GM10266 (cell line): ENCODE results near the gene FHOD3.

Experiments used
- DNase-seq: peaks from one replicate; pipeline ENCODE4 v3.0.0; 2012; ENCODE audit errors: extremely low spot score
- TF ChIP-seq, protein P1 (sequence below): IDR thresholded peaks from 2 replicates; pipeline ENCODE4 v1.5.1; 2012; ENCODE audit warnings: mild to moderate bottlenecking, low read depth; ENCODE audit not compliant: control insufficient read depth, insufficient read depth; ENCODE audit errors: missing control alignments

FHOD3 gene

DNA sequence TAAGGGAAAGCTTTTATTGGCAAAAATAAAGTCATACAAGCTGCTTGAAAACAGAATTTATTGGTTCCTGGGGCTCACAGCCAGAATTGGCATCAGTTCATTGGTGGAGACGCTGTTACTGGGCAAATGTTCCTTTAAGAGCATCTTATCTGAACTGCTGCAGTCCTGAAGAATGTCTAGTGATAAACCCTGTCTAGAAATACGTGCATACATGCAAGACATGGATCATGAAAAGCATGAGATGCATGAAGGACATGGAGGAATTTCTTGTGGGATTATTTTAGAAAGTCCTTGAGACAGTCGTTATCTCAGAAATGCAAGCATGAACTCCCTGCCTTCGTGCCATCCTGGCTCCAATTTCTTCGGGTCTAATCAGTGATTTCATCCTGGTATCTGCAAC lies 32.5 kb upstream of the FHOD3 start:
- no peak for DNase-seq
- TF ChIP-seq, protein P1, sequence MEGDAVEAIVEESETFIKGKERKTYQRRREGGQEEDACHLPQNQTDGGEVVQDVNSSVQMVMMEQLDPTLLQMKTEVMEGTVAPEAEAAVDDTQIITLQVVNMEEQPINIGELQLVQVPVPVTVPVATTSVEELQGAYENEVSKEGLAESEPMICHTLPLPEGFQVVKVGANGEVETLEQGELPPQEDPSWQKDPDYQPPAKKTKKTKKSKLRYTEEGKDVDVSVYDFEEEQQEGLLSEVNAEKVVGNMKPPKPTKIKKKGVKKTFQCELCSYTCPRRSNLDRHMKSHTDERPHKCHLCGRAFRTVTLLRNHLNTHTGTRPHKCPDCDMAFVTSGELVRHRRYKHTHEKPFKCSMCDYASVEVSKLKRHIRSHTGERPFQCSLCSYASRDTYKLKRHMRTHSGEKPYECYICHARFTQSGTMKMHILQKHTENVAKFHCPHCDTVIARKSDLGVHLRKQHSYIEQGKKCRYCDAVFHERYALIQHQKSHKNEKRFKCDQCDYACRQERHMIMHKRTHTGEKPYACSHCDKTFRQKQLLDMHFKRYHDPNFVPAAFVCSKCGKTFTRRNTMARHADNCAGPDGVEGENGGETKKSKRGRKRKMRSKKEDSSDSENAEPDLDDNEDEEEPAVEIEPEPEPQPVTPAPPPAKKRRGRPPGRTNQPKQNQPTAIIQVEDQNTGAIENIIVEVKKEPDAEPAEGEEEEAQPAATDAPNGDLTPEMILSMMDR, result no peak

DNA sequence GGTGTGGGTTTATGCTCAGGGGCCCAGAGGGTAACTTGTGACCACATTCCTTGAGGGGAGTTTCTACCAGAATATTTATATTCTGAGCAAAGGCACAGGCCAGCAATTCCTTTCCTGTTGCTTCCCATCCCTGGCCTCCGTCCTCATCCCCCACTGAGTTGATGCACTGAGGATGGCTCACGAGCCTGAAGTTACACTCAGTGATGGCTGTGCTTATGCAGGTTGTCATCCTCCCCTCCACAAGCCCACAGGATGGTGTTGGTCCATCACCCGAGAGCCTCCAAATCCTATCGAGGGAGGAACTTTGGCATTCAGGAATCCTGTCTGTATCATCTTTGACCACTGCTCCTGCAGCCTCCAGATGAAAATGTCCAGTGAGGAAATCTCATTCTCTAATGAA lies 28.4 kb upstream of the FHOD3 start:
- TF ChIP-seq, protein P1, result no peak

DNA sequence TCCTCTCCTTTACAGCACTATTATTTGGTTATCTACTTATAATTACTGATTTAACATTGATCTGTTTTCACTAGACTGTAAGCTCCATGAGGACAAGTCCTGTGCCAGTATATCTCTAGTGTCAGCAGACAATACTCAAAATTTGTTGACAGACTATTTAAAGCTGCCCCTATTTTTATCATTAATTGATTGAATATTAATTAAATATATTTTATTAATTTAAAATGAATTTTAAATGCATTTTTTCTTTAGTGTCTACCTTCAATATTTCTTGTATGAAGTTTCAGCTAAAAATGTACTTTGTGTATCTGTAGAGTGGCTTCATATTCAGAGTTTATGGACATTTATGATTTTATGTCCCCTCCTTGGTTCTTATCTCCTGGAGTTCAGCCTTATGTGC lies 26.4 kb upstream of the FHOD3 start:
- TF ChIP-seq, protein P1, result no peak
- no peak for DNase-seq

More for the DNA sequence above, 28.4 kb upstream of the FHOD3 start:
- DNase-seq, result no peak

DNA sequence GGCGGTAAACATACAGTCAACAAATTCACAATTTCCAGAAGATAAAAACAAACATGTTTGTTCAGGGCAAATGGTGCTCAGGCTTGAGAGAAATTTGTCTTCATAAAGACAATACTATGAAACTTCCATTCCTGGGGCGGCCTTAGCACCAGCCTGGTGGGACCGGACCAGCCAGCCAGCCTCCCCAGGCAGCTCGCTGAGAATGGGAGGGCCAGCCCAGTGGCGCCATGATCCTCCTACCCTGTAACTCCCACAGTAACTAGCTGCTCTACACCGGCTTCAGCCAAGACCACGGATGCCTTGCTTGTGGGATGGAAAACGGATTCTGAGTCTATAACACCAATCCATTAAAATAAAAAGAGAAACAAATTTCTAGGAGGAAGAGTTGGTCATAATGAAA lies 24.2 kb upstream of the FHOD3 start:
- TF ChIP-seq, protein P1, result no peak
- DNase-seq, result no peak

DNA sequence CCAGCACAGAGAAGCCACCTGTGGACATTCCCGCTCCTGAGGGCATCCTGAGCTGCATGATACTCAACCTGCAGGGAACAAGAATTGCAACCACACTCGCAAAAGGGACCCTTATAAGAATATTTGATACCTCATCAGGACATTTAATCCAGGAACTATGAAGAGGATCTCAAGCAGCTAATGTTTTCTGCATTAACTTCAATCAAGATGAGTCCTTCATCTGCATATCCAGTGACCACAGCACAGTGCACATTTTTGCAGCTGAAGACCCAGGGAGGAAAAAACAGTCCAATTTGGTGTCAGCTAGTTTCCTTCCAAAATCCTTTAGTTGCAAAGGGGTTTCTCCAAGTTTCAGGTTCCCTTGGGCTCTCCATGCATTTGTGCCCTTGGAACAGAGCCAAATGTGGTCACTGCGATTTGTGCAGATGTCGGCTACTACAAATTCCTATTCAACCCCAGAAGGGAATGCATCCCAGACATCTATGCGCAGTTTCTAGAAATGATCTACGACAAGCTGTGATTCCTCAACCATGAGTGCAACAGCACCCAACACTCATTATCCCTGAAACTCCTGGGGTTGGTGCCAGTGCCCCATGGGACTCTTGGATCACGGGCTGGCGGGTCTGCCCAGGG lies 23.3 kb upstream of the FHOD3 start:
- DNase-seq, result no peak
- TF ChIP-seq, protein P1, result no peak

DNA sequence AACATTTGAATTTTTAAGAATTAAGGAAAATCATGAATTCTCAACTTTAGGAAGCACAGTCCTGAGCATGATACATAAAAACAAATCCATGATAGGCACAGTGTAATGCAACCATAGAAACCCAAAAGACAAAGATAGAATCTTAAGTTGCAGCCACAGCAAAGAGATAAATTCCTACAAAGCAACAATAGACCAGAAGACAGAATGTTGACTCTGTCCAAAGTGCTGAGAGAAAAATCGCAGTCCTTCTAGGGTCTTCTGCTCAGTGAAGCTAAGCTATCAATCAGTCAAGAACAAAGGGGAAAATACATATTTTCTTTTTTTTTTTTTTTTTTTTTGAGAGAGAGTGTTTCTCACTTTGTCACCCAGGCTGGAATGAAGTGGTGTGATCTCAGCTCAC lies 22.0 kb upstream of the FHOD3 start:
- TF ChIP-seq, protein P1, result no peak
- DNase-seq, result no peak

DNA sequence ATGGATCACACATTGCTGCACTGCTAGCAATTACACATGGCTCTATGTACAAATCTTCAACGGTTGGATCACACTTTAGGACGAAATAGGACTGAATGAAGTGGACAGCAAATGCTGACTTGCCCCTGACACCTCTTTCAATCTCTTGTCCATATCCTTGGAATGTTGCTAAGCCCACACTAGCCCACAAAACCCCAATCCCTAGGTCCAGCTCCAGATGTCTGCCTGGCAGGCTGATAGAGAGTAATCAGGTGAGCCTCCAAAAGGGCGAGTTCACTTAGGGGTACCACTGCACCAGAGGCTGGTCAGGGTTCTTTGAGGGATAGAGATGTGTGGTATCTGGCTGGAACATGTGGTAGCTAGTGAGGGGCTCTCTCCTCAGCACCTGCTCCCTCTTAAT lies 18.5 kb upstream of the FHOD3 start:
- TF ChIP-seq, protein P1, result no peak
- no peak for DNase-seq
